Calu3 (cell line): ENCODE measurements around the gene PGM5. TPM values are rescaled to one million over a fixed set of nuclear protein-coding genes. Genes with fewer than 3 reads are reported as not detected.

ENCODE experiments used
- BruUV-seq: library from RNA; stranded (reverse); fragments of 400-500 nt; replicated peaks from 2 replicates; lab custom pipeline; 2021; lab: Mats Ljungman, UMichigan
- CTCF ChIA-PET: fragments of 300-600 bp; sonication (Branson Sonifier 250); formaldehyde crosslinking; loops from one replicate; lab custom pipeline; 2022; ENCODE audit warnings: antibody characterized with exemption; lab: Charles Lee
- DNase-seq: peaks from one replicate; pipeline ENCODE4 v3.0.0; 2022
- H3K27ac Mint-ChIP-seq: one replicate; pipeline ENCODE4 v1.8.0; 2022; ENCODE audit warnings: mixed read lengths; ENCODE audit not compliant: unreplicated experiment
- H3K27me3 Mint-ChIP-seq: one replicate; pipeline ENCODE4 v1.8.0; 2022; ENCODE audit warnings: mixed read lengths; ENCODE audit not compliant: unreplicated experiment
- H3K36me3 Mint-ChIP-seq: one replicate; pipeline ENCODE4 v1.8.0; 2022; ENCODE audit warnings: mild to moderate bottlenecking, moderate library complexity, mixed read lengths; ENCODE audit not compliant: insufficient read depth, unreplicated experiment
- H3K4me1 Mint-ChIP-seq: one replicate; pipeline ENCODE4 v1.8.0; 2022; ENCODE audit warnings: mild to moderate bottlenecking, low read depth, mixed read lengths; ENCODE audit not compliant: unreplicated experiment
- H3K4me3 Mint-ChIP-seq: one replicate; pipeline ENCODE4 v1.8.0; 2022; ENCODE audit warnings: mild to moderate bottlenecking, low read depth, moderate library complexity, mixed read lengths; ENCODE audit not compliant: unreplicated experiment
- H3K9me3 Mint-ChIP-seq: one replicate; pipeline ENCODE4 v1.8.0; 2022; ENCODE audit warnings: low read depth, mixed read lengths; ENCODE audit not compliant: unreplicated experiment
- CTCF ChIP-seq: fragments of 200-600 bp; IDR thresholded peaks from one replicate; pipeline ENCODE4 v1.8.0; 2022; ENCODE audit warnings: antibody characterized with exemption; ENCODE audit not compliant: unreplicated experiment
- intact Hi-C: fragments of 100-400 bp; cut with micrococcal nuclease; formaldehyde crosslinking; loops from one replicate; pipeline ENCODE4 v1.10.0; 2022; ENCODE audit not compliant: unreplicated experiment
- total RNA-seq: library from RNA; stranded (reverse); gene quantifications from 2 replicates; pipeline ENCODE4 v1.2.3, GENCODE V29; 2022

PGM5 gene
- total RNA-seq, 1 experiment from 2014 or later, result 0.87 TPM

GRCh38 chr9:68417762-68418161 lies 61.4 kb downstream of the PGM5 start:
- intact Hi-C loops, result no loop called here
- no peak for TF ChIP-seq CTCF
- Mint-ChIP-seq H3K4me3 (no peak overlapping the region), H3K36me3 (no peaks in the 10 kb centered on the region), H3K27ac (no peak overlapping the region), H3K27me3 (peaks cover 60% of the 10 kb centered on the region), H3K4me1 (no peaks in the 10 kb centered on the region), H3K9me3 (no peaks in the 10 kb centered on the region)
- CTCF ChIA-PET, result interaction anchor here (1.1 kb wide), 1 partner anchor 39 kb away, joined by 6 read pairs; no protein-coding TSS in a partner anchor
- BruUV-seq, result no TSS peak
- DNase-seq, result no peak

- Mint-ChIP-seq H3K9me3 (no peaks in the 10 kb centered on the region), H3K27me3 (peaks cover 58% of the 10 kb centered on the region), H3K36me3 (no peaks in the 10 kb centered on the region), H3K4me3 (no peak overlapping the region), H3K4me1 (no peaks in the 10 kb centered on the region), H3K27ac (no peak overlapping the region)
- intact Hi-C loops, result no loop called here
- no TSS peak for BruUV-seq
- TF ChIP-seq CTCF, result no peak
- no peak for DNase-seq
- CTCF ChIA-PET, result interaction anchor here (1.1 kb wide), 1 partner anchor 38 kb away, joined by 6 read pairs; no protein-coding TSS in a partner anchor
These were observed 61.9 kb downstream of the PGM5 start for GRCh38 chr9:68418259-68418845.

GRCh38 chr9:68419901-68420300 lies 63.5 kb downstream of the PGM5 start:
- DNase-seq, result no peak
- no TSS peak for BruUV-seq
- H3K4me1 Mint-ChIP-seq, result no peaks in the 10 kb centered on the region
- TF ChIP-seq CTCF, result no peak
- no peaks in the 10 kb centered on the region for H3K36me3 Mint-ChIP-seq
- no peak overlapping the region for H3K27ac Mint-ChIP-seq
- no peak overlapping the region for H3K4me3 Mint-ChIP-seq
- H3K9me3 Mint-ChIP-seq, result no peaks in the 10 kb centered on the region
- peaks cover 70% of the 10 kb centered on the region for H3K27me3 Mint-ChIP-seq
- CTCF ChIA-PET, result no interaction called here
- intact Hi-C loops, result no loop called here

- no peak overlapping the region for H3K27ac Mint-ChIP-seq
- peaks cover 44% of the 10 kb centered on the region for H3K27me3 Mint-ChIP-seq
- DNase-seq, result no peak
- CTCF ChIA-PET, result no interaction called here
- H3K9me3 Mint-ChIP-seq, result no peaks in the 10 kb centered on the region
- H3K36me3 Mint-ChIP-seq, result no peaks in the 10 kb centered on the region
- H3K4me1 Mint-ChIP-seq, result no peaks in the 10 kb centered on the region
- intact Hi-C loops, result no loop called here
- no TSS peak for BruUV-seq
- no peak for TF ChIP-seq CTCF
- no peak overlapping the region for H3K4me3 Mint-ChIP-seq
These were observed 70.3 kb downstream of the PGM5 start for GRCh38 chr9:68426755-68427154.
